GM18873 (cell line): ENCODE results near the gene DGLUCY.

Experiments
- ATAC-seq: cut with Tn5 transposase; IDR thresholded peaks from one replicate; pipeline ENCODE4 v1.9.1; 2021; ENCODE audit warnings: mild to moderate bottlenecking, moderate library complexity, moderate number of reproducible peaks; ENCODE audit not compliant: unreplicated experiment, low FRiP score

The DGLUCY gene

GRCh38 chr14:91271639-91272038, 157.8 kb downstream of the DGLUCY start:
- ATAC-seq, result no peak

GRCh38 chr14:91272341-91273272, 158.7 kb downstream of the DGLUCY start:
- no peak for ATAC-seq

GRCh38 chr14:91273273-91273884, 159.5 kb downstream of the DGLUCY start:
- no peak for ATAC-seq

- no peak for ATAC-seq
These were observed 160.0 kb downstream of the DGLUCY start for GRCh38 chr14:91273885-91274273.

GRCh38 chr14:91274796-91275195, 160.9 kb downstream of the DGLUCY start:
- ATAC-seq, result no peak
